ENCODE measurements around the gene HIF3A.

Gene HIF3A

DNA sequence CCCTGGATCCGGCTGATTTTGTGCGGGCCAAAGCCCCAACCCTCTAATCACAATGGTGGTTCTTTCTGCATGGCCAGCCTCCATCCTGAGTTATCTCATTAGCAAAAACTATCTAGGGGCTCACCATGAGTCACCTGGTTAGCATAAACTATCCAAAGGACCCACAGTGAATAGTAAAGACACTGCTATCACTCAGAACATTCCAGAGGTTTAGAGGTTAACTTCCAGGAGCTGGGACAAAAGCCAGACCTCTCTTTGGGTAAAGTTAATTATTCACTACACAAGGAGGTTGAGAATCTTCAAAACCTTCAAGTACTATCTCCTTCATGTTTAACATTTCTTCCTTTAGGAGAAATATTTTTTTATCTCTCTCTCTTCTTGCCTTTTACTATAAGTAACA, 31.2 kb downstream of the HIF3A start:
- DNase-seq (ENCODE audit: low read depth): peak; percentile 94

DNA sequence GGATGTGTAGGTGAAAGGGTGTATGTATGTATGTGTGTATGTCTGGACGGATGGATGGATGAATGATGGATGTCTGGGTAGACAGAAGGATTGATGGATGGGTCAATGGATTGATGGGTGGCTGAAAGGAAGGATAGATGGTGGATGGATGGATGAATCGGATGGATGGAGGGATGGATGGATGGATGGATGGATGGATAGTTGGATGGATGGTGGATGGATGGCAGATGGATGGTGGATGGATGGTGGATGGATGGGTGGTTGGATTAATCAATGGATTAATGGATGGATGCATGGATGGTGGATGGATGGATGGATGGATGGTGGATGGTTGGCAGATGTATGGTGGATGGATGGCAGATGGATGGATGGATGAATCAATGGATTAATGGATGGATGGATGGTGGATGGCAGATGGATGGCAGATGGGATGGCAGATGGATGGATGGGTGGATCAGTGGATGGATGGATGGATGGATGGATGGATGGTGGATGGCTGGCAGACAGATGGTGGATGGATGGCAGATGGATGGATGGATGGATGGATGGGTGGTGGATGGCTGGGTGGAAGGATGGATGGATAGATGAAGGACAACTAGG, 33.6 kb downstream of the HIF3A start:
- DNase-seq (ENCODE audit: low read depth): no peak

DNA sequence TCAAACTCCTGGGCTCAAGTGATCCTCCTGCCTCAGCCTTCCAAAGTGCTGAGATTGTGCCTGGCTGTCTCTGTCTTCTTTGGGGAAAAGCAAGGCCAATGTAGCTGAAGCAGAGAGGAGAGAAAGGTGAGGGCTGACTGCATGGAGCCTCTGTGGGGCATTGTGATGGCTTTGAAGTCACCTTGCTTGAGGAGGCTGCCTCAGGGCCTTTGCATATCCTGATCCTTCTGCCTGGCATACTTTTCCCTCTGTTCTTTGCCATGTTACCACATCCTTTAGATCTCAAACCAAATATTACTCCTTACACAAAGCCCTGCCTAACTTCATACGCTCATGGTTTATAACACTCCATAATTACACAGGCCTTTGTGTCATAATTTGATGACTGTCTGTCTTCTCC, 40.6 kb downstream of the HIF3A start:
- no peak for DNase-seq (ENCODE audit: low read depth)

DNA sequence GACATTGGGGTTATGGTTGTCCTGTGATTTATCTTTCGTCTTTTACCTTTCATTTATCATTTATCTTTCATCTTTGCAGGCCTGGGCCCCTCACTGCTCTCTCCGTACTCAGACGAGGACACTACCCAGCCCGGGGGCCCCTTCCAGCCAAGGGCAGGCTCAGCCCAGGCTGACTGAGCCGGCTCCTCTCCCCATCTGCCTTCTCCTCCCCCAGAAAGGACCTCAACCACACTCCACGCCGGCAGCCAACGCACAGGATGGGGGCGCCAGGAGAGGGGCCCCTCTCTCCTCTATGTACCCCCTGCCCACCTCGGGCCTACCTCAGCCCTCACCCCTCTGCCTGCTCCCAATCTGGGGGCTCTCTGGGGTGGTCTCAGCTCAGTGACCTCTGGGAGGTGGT, 42.6 kb downstream of the HIF3A start:
- DNase-seq (ENCODE audit: low read depth): no peak

DNA sequence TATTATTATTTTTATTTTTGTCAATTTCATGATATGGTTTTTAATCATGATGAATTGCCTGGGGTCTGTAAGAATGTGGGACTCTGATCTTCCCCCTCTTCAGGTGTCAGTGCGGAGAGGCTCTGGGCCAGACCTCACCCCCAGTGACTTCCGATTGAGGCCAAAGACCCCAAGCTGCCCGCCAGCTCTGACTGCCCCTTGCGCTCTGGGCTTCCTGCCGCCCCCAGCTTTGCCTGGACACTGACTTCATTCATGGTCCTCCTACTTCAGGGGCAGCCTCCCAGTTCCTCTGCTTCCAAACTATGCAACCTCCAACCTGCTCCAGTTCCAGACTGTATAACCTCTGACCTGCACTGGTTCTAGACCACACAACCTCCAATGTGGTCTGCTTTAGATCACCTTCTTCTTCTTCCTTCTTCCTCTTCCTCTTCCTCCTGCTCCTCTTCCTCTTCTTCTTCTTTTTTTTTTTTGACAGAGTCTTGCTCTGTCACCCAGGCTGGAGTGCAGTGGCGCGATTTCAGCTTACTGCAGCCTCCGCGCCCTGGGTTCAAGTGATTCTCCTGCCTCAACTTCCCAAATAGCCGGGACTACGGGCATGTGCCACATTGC, 43.3 kb downstream of the HIF3A start:
- DNase-seq (ENCODE audit: low read depth): no peak

DNA sequence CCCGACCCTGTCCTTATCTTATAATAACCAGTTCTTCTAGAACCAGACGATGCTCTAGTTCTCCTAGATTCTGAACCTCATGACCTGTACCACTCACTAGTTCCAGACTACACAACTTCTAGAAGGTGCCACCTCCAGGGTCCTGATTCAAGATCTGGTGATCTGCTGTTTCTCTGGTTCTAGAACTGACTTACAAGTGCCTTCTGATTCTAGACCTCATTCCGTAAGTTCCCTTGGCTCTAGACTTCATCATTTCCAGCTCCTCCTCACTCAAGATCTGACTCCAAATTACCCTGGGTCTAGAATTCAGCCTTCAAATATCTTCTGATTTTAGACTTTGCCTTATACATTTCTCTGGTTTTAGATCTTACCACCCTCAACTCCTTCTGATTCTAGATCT, 45.1 kb downstream of the HIF3A start:
- DNase-seq (ENCODE audit: low read depth): no peak

DNA sequence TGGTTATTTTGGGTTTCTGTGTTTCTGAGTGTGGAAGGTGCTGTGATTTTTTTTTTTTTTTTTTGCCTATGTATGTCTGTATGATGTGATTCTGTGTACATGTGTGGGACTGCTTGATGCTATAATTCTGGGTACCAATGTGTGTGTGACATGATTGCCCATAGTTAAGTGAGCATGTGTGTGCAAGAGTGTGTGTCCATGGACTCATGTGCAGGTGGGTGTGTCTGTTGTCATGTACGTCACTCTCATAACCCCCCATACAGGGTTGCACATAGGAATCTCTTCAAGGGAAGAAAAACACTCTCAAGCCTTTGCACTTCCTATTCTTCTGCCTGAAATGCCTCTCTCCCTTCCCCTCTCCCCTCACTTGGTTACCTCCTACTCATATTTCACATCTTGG, 47.5 kb downstream of the HIF3A start:
- no peak for DNase-seq (ENCODE audit: low read depth)

DNA sequence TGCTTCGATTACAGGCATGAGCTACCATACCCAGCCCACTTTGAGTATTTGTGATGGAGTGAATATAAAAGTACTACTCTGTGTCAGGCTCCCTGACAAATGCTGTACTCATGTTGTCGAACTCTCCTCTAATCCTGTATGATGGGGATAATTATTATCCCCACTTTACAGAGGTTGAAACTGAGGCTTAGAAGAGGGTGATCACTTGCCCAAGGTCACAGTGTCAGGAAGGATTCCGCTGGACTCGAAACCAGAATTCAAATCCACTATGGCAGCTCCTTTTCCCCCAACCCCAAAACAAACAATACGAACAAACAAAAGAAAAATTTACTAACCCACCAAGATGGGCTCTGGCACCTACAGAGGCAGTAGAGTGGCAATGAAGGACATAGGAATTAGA, 48.3 kb downstream of the HIF3A start:
- no peak for DNase-seq (ENCODE audit: low read depth)

DNA sequence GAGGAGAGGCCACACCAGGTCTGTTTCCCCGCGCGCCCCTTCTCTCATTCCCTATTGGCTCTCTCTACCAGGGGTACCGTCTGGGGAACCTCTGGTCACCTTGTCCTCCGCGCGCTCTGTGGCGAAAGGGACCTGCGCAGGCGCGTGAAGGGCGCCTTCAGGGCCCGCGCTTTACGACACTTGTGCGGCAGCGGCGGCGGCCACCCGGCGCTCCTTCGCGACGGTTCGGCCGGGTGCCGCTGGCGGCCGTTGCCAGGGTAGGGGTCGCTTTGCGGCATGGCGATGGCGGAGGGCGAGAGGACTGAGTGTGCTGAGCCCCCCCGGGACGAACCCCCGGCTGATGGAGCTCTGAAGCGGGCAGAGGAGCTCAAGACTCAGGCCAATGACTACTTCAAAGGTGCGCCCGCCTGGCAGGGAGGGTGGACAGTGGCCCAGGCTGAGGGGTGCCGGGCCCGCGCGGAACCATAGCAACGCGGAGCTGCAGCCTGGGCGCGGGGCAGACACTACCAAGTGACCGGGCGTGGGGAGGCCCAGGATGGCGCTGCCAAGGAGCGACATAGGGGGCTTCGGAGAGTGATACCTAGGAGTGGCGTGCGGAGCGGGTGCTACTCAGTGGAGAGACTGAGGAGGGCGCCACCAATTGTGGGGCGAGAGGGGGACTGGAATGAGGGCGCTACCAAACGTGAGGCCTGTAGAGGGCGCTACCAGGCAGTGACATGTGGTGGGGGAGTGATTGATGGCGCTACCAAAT, 50.2 kb downstream of the HIF3A start, which contains the start of gene PPP5C:
TSS of gene PPP5C (plus strand) at position 267 of the 751 bp plus-strand sequence. CDS start at position 277, 10 bp downstream.
- peak; percentile 88 for DNase-seq (ENCODE audit: low read depth)

DNA sequence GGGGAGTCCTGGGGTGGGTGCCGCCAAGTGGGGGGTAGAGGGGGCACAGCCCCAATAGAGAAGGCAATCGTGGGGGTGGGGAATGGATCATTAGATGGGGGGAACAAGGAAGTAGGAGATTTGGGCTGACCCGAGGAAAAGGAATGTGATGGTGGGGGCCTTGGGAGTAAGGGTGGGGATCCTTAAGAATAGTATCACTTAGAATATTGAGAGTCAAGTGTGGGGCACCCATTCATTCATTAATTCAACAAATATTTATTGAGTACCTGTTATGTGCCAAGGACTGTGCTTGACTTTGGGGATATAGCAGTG, 50.7 kb downstream of the HIF3A start:
- no peak for DNase-seq (ENCODE audit: low read depth)

DNA sequence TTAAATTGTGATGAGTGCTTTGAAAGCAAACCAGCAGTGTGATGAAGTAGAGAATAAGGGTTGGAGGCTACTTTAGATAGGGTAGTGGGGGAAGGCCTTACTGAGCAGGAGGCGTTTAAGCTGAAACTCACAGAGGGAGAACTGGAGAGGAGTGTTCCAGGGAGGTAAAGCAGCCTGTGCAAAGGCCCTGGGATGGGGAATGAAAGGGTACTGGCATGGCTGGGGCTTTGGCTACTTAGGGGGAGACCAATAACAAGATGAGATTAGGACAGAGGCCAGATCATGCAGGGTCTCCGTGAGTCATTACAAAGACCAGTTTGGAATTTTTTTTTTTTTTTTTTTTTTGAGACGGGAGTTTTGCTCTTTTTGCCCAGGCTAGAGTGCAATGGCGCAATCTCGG, 51.1 kb downstream of the HIF3A start:
- no peak for DNase-seq (ENCODE audit: low read depth)

DNA sequence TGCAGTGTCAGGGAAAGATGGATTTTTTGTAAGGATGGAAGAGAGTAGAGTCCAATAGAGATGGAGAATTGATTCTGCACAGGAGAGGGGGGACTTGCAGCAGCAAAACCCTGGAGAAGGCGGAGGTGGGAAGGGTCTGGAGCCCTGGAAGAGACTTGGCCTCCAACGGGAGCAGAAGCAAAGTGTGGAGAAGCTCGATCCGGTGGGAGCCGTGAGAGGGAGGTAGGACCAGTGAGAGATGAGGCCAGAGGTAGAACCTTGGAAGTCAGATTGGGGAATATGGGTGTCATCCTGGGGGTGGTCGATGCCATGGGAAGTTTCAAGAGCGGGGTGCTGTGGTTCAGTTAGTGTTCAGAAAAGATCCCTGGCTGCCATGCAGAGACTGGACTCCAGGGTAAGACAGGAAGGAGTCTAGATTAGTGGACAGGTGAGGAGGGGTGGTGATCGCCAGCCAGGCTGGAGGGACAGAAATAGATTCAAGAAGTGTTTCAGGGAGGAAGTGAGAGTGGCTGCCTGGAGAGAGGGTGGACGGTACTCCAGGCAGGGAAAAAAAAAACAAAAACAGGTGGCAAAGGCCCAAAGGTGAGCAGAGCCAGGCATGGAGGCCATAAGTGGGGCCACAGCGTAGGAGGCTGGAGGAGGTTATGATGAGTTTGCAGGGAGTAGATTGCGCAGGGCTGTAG, 52.6 kb downstream of the HIF3A start:
- DNase-seq (ENCODE audit: low read depth): no peak

DNA sequence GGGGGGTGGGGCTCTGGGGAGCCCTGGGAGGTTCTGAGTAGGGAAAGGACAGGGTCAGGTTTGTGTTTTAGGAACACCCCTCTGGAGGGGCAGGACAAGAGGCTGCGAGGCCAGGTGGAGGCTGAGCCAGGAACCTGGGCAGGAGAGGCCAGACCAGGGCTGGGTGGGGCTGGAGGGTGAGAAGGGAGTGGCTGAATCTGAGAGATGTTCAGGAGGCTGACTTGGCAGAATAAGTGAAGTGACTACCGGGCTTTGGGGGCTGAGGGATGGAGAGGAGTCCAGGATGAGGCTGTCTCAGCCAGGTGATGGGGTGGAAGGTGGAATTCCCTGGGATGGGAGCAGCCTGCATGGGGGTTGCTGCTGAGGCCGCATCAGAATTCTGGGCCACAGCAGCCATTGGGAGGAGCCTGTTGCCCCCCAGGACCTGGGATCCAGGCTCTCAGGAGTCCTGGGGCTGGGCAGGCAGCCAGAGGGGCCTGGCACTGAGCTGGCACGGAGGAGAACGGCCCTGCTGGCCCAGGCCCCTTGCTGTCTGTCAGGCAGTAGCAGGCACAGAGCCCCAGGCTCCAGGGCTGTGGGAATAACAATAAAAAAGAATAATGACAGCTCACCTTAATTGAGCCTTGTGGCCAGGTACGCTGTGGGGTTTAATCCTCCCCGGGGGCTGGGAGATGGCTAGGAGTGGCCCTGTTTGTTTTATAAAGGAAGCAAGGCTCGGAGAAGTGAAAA, 53.4 kb downstream of the HIF3A start:
- DNase-seq (ENCODE audit: low read depth): no peak

DNA sequence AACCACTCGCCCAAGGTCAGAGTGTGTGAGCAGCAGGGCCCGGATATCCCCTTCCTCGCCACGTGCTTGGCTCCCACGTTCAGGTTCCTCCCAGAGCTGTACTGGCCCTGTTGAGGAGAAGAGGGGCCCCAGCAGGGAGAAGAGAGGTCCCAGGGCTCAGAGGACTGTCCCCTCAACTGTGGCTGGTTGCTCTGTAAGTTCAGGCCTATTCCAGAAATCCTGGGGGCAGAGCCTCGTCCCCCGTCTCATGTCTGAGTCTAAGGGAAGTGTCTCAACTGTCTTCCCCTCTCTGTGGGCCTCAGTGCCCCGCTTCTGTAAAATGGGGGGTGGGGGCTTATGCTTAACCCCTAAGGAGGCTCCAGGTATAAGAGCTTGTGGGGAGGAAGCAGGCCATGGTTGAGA, 53.9 kb downstream of the HIF3A start:
- no peak for DNase-seq (ENCODE audit: low read depth)

DNA sequence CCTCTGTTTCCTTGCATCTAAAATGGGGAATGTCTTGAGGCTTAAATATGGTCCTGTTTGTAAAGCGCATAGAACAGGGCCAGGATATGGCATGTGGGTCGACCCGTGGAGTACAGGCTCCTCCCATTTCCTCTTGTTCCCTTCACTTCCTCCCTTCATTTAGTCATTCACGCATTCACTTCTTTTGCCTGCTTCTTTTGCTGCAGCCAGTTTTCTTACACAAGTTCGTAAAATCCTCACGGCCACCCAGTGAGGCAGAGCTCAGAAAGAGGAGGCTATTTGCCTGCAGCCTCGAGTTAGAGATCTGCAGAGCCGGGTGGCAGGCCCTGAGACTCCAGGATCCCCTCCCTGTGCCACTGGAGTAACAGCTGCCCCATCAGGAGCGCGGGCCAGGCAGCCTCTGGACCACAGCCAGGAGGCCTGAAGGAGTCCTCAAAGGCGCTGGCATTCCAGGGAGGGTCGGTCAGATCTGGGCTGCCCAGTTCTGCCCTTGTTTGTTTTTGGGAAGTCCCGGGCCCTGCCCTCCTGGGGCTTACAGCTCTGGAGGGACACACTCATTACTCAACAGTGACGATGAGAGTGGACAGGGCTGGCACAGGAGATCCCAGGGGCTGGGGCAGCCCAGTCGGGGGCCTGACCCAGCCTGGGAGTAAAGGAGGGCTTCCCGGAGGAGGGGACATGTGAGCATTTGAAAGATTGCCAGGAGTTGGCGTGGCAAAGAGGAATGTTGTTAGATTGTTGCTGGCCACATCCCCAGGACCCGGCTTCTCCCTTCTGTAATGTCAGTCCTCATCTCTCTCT, 54.6 kb downstream of the HIF3A start:
- peak; percentile 46 for DNase-seq (ENCODE audit: low read depth)

DNA sequence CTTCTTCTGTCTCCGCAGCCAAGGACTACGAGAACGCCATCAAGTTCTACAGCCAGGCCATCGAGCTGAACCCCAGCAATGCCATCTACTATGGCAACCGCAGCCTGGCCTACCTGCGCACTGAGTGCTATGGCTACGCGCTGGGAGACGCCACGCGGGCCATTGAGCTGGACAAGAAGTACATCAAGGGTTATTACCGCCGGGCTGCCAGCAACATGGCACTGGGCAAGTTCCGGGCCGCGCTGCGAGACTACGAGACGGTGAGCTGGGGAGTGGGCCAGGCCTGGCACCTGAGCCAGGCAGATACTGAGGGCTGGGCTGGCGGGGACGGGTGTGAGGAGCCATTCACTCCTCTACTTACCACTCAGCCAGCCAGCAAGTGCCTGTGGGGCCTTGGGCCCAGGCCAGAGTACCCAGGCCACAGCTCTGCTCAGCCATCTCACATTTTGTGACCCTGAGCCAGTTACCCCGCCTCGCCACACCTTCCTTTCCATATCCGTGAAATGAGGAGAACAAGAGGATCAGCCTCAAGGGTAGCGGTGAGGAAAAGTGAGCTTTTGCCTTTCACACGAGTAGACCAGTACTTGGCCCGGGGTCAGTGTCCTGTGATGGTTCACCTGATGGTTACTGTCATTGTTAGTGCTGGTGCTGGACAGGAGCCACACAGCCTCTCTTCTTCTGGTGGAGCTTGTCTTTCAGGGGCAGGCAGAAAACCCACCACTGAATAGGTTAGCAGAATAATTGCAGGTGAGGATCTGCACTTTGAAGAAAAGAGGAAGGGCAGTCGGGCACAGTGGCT, 57.1 kb downstream of the HIF3A start:
- no peak for DNase-seq (ENCODE audit: low read depth)

DNA sequence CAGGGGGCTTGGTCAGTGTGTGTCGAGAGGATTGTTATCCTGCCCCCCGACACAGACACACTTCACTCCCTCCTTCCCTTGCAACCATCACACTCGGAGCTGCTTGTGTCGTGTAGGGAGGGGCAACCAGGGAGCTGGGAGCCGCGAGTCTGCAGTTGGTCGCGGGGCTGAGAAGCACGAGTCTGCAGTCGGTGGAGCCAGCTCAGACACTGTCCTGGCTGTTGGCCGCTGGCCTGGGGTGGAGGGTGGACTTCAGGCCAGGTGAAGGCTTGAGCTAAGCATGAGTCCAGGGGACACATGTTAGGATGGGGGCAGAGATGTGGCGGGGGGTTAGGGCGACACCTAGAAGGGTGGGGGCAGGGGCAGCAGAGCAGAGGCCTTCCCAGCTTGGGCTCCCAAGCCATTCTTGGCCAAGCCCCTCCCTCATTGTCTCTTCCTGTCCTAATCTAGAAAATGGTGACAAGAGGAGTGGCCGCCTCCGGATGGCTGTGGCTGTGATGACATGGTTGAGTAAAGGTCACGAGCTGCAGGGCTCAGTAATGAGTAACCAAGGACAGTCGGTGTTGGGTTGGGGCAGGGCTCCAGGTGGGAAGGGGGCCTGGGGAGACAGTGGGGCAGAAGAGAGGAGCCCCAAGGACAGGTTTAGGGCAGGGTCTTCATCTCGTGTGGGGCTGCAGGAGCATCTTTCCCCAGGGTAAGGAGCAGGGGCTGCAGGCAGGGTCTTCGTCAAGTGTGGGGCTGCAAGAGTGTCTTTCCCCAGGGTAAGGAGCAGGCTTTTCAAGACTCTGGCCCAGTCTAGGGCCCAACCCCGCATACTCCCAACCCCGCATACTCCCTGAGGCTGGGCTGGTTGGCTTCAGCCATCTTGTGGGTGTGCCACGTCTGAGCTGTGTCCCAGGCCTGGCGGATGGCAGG, 58.6 kb downstream of the HIF3A start:
- DNase-seq (ENCODE audit: low read depth): no peak

DNA sequence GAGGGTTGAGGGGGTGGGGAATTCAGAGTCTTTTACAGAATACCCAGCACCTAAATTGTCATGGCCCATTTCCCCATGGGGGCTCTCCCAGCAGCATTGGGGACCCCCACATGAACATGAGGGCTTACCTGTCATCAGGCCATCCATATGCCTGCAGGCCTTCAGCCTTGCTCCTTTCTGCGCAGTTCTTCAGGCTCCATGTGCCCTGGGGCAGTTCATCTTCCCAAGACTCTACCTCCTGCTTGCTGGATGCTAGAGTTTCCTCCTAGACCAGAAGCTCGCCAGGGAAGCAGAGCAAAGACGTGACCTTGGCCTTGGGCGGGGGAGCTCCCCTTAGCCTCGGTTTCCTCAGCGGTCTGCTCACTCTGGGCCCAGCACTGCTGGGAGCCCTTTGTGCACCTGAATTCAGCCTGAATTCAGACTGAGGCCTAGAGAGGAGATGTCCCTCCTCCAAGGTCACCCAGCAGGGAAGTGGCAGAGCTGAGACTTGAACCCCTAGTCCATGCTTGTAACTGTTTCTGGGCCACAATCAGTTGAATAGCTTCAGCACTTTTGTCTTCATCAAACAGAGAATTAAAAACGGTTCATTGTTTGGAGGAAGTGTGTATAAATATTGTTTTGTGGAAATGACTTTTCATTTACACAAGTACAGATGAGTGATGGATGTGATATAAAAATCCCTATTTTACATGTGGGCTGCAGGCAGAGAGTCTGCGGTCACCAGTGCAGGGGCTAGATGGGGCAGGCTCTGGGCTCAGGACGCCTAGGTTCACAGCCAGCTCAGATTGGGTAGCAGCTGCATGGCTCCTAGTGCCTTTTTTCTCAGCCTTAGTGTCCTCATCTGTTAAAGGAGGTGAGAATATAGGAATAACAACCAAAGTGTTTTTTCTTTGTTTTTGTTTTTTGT, 59.6 kb downstream of the HIF3A start:
- no peak for DNase-seq (ENCODE audit: low read depth)

Data from amniotic epithelial cell (primary cell).